HG02798 (cell line): ENCODE data around the gene ATXN7L3.
"Not testable (repeated sequence)": the region's sequence is repeated elsewhere in the genome, so short reads cannot be mapped to it uniquely, and the experiment has no call there.

Experiments used
- ATAC-seq: cut with Tn5 transposase; IDR thresholded peaks from one replicate; pipeline ENCODE4 v1.9.1; 2021; ENCODE audit warnings: mild to moderate bottlenecking; ENCODE audit not compliant: unreplicated experiment, poor library complexity

Gene ATXN7L3, protein sequence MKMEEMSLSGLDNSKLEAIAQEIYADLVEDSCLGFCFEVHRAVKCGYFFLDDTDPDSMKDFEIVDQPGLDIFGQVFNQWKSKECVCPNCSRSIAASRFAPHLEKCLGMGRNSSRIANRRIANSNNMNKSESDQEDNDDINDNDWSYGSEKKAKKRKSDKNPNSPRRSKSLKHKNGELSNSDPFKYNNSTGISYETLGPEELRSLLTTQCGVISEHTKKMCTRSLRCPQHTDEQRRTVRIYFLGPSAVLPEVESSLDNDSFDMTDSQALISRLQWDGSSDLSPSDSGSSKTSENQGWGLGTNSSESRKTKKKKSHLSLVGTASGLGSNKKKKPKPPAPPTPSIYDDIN

DNA sequence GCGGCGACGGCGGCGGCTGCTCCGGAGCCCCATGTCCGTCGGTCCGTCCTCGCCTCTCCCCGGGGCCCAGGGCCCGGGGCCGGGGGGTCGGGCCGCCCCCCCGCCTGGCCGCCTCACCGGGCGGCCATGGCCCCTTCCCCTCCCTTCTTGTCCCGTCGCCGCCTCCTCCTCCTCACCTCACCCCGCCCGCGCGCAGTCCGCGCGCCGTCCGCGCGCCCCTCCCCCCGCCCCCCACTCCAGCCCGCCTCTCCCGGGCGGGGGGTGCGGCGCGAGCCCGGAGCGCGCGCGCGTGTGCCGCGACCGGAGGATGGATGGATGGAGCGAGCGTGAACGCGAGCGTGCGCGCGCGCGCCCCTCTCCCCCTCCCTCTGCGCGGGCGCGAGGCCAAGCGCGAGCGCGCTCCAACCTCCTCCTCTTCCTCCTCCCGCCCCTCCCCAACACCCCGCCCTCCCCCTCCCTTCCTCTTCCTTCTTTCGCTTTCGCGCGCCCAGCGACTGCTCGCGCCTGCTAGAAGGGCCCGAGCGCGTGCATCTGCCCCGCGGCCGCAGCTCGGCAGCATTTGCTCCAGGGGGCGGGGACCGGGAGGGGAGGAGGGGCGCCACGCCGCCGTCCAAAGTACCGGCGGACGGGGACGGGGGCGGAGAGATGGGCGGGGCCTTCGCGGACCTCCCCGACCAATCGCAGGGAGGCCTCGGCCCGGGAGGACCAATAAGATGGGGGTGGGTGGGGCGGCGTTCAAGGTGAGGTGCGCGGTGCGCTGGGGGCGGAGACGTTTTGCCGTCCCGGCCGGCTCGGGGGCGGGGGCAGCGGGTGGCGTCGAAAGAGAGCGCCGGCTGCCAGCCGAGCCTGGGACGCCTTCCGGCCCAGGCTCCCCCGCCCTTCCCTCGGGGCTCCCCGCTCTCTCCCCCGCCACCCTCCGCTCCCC is at the start of gene ATXN7L3:
TSS of gene ATXN7L3 (minus strand) at position 332 of the 925 bp plus-strand sequence. CDS start 1,814 bp downstream, outside the sequence.
- peak; percentile 75 for ATAC-seq

DNA sequence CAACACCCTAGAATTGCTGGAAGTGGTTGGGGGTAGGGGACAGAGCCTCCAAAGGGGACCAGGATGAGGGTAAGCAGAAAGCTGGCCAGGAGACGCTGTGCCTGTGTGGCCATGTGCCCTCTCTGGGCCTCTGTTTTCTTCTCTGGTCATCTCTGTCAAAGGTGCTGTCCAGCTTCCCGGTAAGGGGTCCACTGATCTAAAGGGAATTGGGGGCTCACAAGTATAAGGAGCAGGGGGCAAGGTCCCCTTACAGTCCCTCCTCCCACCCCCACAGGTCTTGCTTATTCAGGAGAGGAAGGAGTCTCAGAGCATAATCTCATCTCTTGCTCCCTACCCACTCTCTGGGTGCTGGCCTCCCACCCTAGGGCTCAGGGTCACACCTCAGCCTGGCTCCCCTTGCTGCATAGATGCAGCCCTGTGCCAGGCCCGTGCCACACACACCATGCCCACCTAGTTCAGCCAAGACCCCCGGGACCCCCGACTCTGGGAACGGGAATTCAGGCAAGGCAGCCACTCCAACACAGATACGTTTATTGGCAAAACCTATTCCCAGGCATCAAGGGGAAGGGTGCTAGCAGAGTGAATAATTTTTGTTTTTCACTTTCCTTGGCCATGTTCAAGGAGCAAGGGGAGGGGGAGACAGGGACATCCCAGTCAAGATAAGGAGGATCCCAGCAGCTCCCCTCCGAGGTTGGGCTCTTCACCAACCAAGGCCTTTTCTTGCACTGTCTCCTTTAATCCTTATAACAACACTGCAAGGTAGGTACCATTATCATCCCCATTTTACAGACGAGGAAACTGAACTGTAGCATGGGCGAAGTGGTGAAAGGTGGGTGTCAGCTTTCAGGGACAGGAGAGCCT is 48.4 kb upstream of the ATXN7L3 start:
- ATAC-seq = no peak

DNA sequence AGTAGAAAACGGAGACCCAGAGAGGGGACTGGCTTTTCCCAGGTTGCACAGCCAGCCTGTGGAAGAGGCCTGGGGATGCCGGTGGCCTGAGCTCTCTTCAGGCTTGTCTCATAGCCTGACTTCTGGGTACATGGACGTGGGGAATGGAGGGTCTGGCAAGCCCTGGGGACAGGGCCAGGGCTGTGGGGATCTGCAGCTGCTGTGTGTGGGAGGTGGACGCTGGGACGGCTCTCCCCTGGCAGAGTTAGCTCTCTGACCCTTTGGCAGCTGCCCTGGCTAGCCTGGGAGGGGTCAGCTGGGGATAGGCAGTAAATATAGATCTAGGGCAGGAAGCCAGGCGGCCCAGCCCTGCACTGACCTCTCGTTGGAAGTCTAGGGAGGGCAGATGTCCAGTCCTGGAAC is 47.8 kb upstream of the ATXN7L3 start:
- no peak for ATAC-seq

- ATAC-seq = no peak
Observed at GRCh38 chr17:44241106-44241624, 41.5 kb upstream of the ATXN7L3 start.

GRCh38 chr17:44237886-44238285 is 38.2 kb upstream of the ATXN7L3 start:
- not testable (repeated sequence) for ATAC-seq

DNA sequence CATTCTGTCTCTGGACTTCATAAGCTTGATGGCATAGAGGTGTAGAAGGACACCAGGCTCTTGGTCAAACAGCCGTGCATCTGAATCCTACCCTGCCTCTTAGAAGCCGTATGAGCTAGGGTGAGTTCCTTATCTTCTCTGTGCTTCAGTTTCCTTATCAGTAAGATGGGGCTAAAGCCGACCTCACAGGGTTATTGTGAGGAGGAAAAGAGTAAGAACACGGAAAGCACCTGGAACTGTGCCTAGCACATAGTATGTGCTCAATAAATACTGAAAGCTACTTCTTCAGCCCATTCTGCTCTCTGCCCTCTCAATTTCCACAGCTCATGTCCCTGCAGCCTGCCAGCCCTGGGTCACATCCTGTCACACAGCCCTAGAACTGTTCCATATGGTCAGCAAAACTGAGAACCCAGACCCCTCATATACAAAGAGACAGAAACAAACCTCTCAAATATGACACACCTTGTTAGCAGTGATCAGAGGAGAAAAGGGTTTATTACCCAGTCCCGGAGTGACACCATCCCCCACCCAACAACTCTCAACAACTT is 36.8 kb upstream of the ATXN7L3 start:
- no peak for ATAC-seq

GRCh38 chr17:44235583-44235936 is 35.9 kb upstream of the ATXN7L3 start:
- ATAC-seq = no peak

DNA sequence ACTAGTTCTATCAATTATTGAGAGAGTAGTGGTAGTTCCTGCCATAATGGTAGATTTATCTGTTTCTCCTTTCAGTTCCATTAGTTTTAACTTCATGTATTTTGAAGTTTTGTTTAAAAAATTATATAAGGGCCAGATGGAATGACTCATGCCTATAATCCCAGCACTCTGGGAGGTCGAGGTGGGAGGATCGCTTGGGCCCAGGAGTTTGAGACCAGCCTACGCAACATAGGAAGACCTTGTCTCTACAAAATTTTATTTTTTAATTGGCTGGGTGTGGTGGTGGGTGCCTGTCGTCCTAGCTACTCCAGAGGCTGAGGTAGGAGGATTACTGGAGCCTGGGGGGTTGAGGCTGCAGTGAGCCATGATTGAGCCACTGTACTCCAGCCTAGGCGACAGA is 33.9 kb upstream of the ATXN7L3 start:
- no peak for ATAC-seq

GRCh38 chr17:44232061-44232460 is 32.4 kb upstream of the ATXN7L3 start:
- ATAC-seq = no peak

- ATAC-seq = no peak
Observed at GRCh38 chr17:44230140-44230539, 30.5 kb upstream of the ATXN7L3 start.

GRCh38 chr17:44229090-44229489 is 29.4 kb upstream of the ATXN7L3 start:
- no peak for ATAC-seq

DNA sequence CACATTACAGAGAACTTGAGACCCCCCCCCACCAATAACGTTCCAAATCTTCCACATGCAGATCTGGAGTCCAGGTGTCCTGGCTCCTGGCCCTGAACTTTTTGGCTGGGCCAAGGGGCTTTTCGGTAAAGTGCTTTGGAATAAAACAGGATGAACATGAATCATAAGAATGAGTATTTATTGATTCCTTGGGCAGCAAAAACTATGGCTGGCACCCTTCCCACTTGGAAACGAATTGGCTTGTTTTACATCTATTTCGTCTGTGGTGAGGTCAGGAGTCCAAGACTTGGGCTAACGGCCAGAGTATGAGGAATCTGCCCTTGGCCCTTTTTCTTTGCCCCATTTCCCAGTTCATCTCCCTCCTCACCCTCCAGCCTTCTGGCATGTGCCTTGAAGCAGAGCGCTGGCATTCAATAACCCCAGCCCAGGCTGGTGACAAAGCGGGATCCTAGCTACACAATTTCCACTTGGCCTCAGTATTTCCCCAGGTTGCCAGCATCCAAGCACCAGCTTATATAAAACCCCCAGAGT is 23.9 kb upstream of the ATXN7L3 start:
- no peak for ATAC-seq

- ATAC-seq = no peak
Observed at GRCh38 chr17:44222112-44222869, 22.6 kb upstream of the ATXN7L3 start.

GRCh38 chr17:44221862-44222111 is 22.1 kb upstream of the ATXN7L3 start:
- ATAC-seq = no peak

DNA sequence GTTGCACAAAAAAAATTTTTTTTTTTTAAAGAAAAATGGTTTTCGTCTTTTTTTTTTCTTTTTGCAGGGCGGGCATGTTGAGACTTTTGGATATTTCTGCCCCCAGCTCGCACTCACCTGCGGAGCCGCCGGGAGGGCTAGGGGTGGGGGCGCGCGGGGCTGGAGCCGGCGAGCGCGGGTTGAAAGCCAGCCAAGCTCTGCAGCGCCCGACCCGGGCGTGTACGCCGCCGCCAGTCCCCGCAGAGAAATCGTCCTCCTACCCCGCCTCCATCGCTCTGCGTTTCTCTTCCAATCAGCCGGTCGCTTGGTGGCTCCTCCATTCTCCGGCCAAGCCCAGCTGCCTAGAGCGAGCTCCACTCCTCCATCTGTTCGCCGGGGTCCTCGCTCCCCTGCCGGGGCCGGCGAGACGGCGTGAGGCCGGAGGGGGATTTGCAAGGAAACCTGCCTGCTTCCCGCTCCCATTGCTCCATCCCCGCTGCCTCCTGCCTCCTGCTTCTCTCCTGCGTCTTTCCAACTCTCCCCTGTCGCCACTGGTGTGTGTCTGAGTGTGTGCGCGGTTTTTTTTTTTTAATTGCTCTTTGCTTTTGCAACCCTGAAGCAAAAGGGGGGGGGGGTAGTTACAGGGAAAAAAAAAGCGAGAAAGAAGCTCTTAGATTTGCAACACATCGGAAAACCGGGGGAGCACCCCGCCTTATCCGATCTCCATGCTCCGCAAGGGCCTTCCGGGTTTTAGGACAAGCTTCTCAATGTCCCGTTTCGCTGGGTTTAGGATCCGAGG is 21.6 kb upstream of the ATXN7L3 start:
- ATAC-seq = no peak

DNA sequence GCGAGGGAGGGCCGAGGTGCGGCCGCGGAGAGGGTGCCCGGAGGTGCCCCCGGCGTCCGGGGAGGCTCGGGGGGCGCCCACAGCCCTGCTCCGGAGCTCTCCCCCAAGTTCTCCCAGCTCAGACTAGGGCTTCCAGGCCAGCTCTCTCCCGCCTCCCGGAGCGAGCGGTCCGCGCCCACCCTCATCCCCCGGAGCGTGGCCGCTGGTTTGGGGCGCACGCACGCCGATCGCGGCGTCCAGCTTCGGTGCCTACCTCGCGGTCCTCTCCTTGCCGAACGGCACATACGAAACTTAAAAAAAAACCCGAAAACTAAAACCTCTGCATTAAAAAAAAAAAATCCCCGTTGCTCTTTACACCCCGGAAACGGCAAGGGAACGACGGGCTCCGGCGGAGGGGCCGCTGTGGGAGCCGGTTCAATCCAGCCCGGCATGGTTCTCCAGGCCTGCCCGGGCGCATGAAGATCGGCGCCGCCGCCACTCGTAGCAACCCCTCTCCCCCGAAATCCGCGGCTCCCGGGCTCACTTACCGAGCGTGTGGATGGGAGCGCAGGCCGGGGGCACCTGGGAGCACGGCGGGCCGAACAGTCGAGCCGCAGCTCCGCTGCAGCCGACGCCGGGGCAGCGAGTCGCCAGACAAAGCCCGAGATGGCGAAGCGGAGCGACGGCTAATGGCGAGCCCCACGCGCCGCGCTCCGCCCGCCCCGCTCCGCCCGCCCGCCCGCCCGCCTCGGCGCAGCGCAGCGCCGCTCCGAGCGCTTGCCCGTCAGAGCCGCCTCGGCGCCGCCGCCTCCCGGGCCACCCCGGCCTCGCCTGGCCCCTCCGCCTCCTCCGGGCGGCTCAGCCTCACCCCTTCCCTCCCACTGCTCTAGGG is 20.8 kb upstream of the ATXN7L3 start:
- ATAC-seq = peak; percentile 11

DNA sequence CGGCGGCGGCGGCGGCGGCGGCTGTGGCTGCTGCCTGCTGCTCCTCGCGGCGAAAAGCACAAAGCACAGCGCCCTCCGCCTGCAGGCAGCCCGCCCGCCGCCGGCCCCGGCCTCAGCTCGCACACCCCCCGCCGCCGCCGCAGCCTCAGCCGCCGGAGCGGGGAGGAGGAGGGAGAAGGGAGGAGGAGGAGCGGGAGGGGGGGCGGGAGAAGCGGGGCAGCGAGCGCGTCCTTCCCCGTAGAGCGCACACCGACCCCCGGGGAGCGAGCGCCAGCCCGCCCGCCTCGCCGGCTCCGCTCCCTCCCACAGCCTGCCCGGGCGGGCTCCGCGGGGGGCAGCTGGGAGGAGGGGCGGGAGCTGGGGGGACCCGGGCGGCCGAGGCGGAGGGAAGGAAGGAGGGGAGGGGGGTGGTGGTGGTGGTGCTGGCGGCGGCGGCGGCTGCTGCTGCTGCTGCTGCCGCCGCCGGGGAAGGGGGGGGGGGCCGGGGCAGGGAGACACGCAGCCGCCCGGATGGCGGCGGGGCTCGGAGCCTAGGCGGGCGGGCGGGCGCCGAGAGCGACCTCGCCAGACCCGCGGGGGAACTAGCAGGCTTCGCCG is 20.0 kb upstream of the ATXN7L3 start, which contains the start of gene UBTF:
TSS of gene UBTF (minus strand) at position 60 of the 597 bp plus-strand sequence. CDS start 1,446 bp downstream, outside the sequence.
- peak; percentile 14 for ATAC-seq
